Left colon (tissue), 2 donors: ENCODE data around the gene C14orf180. TPM values are rescaled to one million over a fixed set of nuclear protein-coding genes. Genes with fewer than 3 reads are reported as not detected.
A peak's percentile ranks its signal among the peaks of the same experiment; 100 is the strongest.

ENCODE experiments used
- ATAC-seq: fragments of 200-7000 bp; cut with Tn5 transposase; one replicate; pipeline ENCODE4 v1.9.1; 2020; ENCODE audit warnings: mild to moderate bottlenecking, moderate library complexity
- DNase-seq, 2 donors: peaks; one replicate each; pipeline ENCODE4 v3.0.0-alpha.2; 2020
- intact Hi-C, 2 donors: fragments of 100-400 bp; cut with DNase I in 1 of 2; cut with micrococcal nuclease in 1 of 2; formaldehyde crosslinking; loops; one replicate each; pipeline versions ENCODE4 v1.11.2 to v1.14.0; 2022; cut with DNase I, micrococcal nuclease
- total RNA-seq, 2 donors: library from RNA; stranded (reverse); fragmentation: NEBNext Ultra II Directional; extraction: Animal tissue kit (Norgen Biotek cat#: 25700); gene quantifications; one replicate each; pipeline ENCODE4 v1.2.1, GENCODE V29; 2021
- donor health status: DM: no; HTN: no; CAD: no.
- donor health status: DM: yes; HTN: yes; CAD: no.

C14orf180 gene
- total RNA-seq, 2 donors from 2014 or later: 0.58 to 1.0 TPM

- DNase-seq: no peak
- no peak for ATAC-seq
- intact Hi-C loops: no loop called here
Measured at GRCh38 chr14:104598039-104598909, 18.7 kb downstream of the C14orf180 start.

- ATAC-seq (no peak), DNase-seq (peak in 1 of 2 donors; percentile 19)
- intact Hi-C loops: no loop called here
Measured at GRCh38 chr14:104598910-104599273, 19.3 kb downstream of the C14orf180 start.

- intact Hi-C loops: no loop called here
- ATAC-seq: no peak
- peak in 1 of 2 donors; percentile 5 for DNase-seq
Measured at GRCh38 chr14:104599446-104599845, 19.9 kb downstream of the C14orf180 start.

- ATAC-seq: no peak
- intact Hi-C loops: no loop called here
- peak in 1 of 2 donors; percentile 19 for DNase-seq
Measured at GRCh38 chr14:104600141-104600643, 20.6 kb downstream of the C14orf180 start.

- DNase-seq (no peak), ATAC-seq (no peak)
- intact Hi-C loops: no loop called here
Measured at GRCh38 chr14:104600805-104601204, 21.2 kb downstream of the C14orf180 start.

- ATAC-seq: no peak
- DNase-seq: no peak
- intact Hi-C loops: no loop called here
Measured at GRCh38 chr14:104601786-104602185, 22.2 kb downstream of the C14orf180 start.

GRCh38 chr14:104602315-104602932, 22.9 kb downstream of the C14orf180 start:
- DNase-seq: no peak
- intact Hi-C loops: no loop called here
- no peak for ATAC-seq

GRCh38 chr14:104602933-104603325, 23.4 kb downstream of the C14orf180 start:
- no peak for DNase-seq
- intact Hi-C loops: no loop called here
- no peak for ATAC-seq

- intact Hi-C loops: no loop called here
- no peak for ATAC-seq
- DNase-seq: no peak
Measured at GRCh38 chr14:104603711-104604401, 24.3 kb downstream of the C14orf180 start.

- DNase-seq (no peak), ATAC-seq (peak; percentile 73)
- intact Hi-C loops: no loop called here
Measured at GRCh38 chr14:104604458-104605449, 25.2 kb downstream of the C14orf180 start, which contains the start of gene TMEM179. TSS of gene TMEM179 (minus strand) at chr14:104604772. CDS start at chr14:104604741, 31 bp downstream.

- no peak for ATAC-seq
- no peak for DNase-seq
Measured at GRCh38 chr14:104609666-104610065, 30.1 kb downstream of the C14orf180 start.

GRCh38 chr14:104610749-104611310, 31.3 kb downstream of the C14orf180 start:
- intact Hi-C loops: no loop called here
- ATAC-seq: no peak
- no peak for DNase-seq

More at GRCh38 chr14:104609666-104610065, 30.1 kb downstream of the C14orf180 start:
- intact Hi-C loops: no loop called here

- no peak for ATAC-seq
- no peak for DNase-seq
- intact Hi-C loops: no loop called here
Measured at GRCh38 chr14:104611881-104612280, 32.3 kb downstream of the C14orf180 start.

- intact Hi-C loops: no loop called here
- no peak for ATAC-seq
Measured at GRCh38 chr14:104614126-104614812, 34.7 kb downstream of the C14orf180 start.

GRCh38 chr14:104624939-104625338, 45.4 kb downstream of the C14orf180 start:
- ATAC-seq (no peak), DNase-seq (no peak)
- intact Hi-C loops: no loop called here

More at GRCh38 chr14:104614126-104614812, 34.7 kb downstream of the C14orf180 start:
- no peak for DNase-seq

- intact Hi-C loops: no loop called here
- DNase-seq (no peak), ATAC-seq (no peak)
Measured at GRCh38 chr14:104632781-104633180, 53.2 kb downstream of the C14orf180 start.
